PC-3 (cell line): ENCODE data around the gene RPAP2. TPM values are rescaled to one million over a fixed set of nuclear protein-coding genes. Genes with fewer than 3 reads are reported as not detected.
"Not testable (repeated sequence)": the region's sequence is repeated elsewhere in the genome, so short reads cannot be mapped to it uniquely, and the experiment has no call there.

Experiments used
- ATAC-seq: fragments of 200-7000 bp; cut with Tn5 transposase; 2 replicates; pipeline ENCODE4 v1.9.1; 2020; ENCODE audit warnings: mild to moderate bottlenecking, moderate library complexity
- BruUV-seq: library from RNA; stranded (reverse); fragments of 400-500 nt; replicated peaks from 2 replicates; lab custom pipeline; 2021; lab: Mats Ljungman, UMichigan
- CTCF ChIA-PET: fragments of 300-600 bp; sonication (Branson Sonifier 250); formaldehyde crosslinking; loops from one replicate; lab custom pipeline; 2022; ENCODE audit warnings: antibody characterized with exemption; lab: Charles Lee
- POLR2A ChIA-PET: fragments of 300-600 bp; sonication (Branson Sonifier 250); formaldehyde crosslinking; loops from one replicate; lab custom pipeline; 2022; ENCODE audit warnings: antibody characterized with exemption; ENCODE audit not compliant: unreplicated experiment; lab: Charles Lee
- DNase-seq: peaks from one replicate; pipeline ENCODE4 v3.0.0-alpha.2; 2015
- H2AFZ ChIP-seq: fragments of 300-600 bp; sonication (generic); 2 replicates; pipeline ENCODE4 v1.6.0; 2016; ENCODE audit warnings: antibody characterized with exemption, low read length
- H3F3A ChIP-seq: fragments of 300-600 bp; sonication (generic); one replicate; pipeline ENCODE4 v1.6.0; 2017; ENCODE audit warnings: antibody characterized with exemption, low read length, control low read depth, mild to moderate bottlenecking; ENCODE audit not compliant: unreplicated experiment
- H3K27ac ChIP-seq: fragments of 300-600 bp; sonication (generic); 2 replicates; pipeline ENCODE4 v1.5.1; 2016; ENCODE audit warnings: mild to moderate bottlenecking, low read length
- H3K27me3 ChIP-seq: fragments of 300-600 bp; sonication (generic); 2 replicates; pipeline ENCODE4 v1.6.1; 2016; ENCODE audit warnings: low read length, mixed read lengths
- H3K36me3 ChIP-seq: fragments of 300-600 bp; sonication (generic); 2 replicates; pipeline ENCODE4 v1.6.1; 2016; ENCODE audit warnings: low read depth, mixed run types, low read length, mixed read lengths
- H3K4me1 ChIP-seq: fragments of 300-600 bp; sonication (generic); 2 replicates; pipeline ENCODE4 v1.5.1; 2016; ENCODE audit warnings: low read length; ENCODE audit not compliant: insufficient read depth
- H3K4me2 ChIP-seq: fragments of 300-600 bp; sonication (generic); 2 replicates; pipeline ENCODE4 v1.6.0; 2016; ENCODE audit warnings: low read length
- H3K4me3 ChIP-seq: fragments of 300-600 bp; sonication (generic); 2 replicates; pipeline ENCODE4 v1.5.1; 2016; ENCODE audit warnings: mild to moderate bottlenecking, low read length, mixed read lengths
- H3K79me2 ChIP-seq: fragments of 300-600 bp; sonication (generic); 2 replicates; pipeline ENCODE4 v1.6.1; 2017; ENCODE audit warnings: low read length, mixed read lengths
- H3K9ac ChIP-seq: fragments of 300-600 bp; sonication (generic); 2 replicates; pipeline ENCODE4 v1.6.0; 2016; ENCODE audit warnings: mild to moderate bottlenecking, low read length
- H3K9me2 ChIP-seq: fragments of 300-600 bp; sonication (generic); replicated peaks from 2 replicates; pipeline ENCODE4 v1.6.1; 2016; ENCODE audit warnings: mixed run types, low read length, mixed read lengths
- H3K9me3 ChIP-seq: fragments of 300-600 bp; sonication (generic); 2 replicates; pipeline ENCODE4 v1.6.1; 2016; ENCODE audit warnings: low read length, mixed read lengths
- H4K20me1 ChIP-seq: fragments of 300-600 bp; sonication (generic); 2 replicates; pipeline ENCODE4 v1.6.1; 2016; ENCODE audit warnings: low read length, mixed read lengths
- EZH2 ChIP-seq: fragments of 300-600 bp; sonication (generic); IDR thresholded peaks from one replicate; pipeline ENCODE4 v1.6.1; 2017; ENCODE audit warnings: antibody characterized with exemption, mild to moderate bottlenecking, low read length; ENCODE audit not compliant: unreplicated experiment
- EZH2phosphoT487 ChIP-seq: fragments of 300-600 bp; sonication (generic); IDR thresholded peaks from 2 replicates; pipeline ENCODE4 v1.6.1; 2018; ENCODE audit warnings: mild to moderate bottlenecking, antibody characterized with exemption, low read length, borderline replicate concordance
- intact Hi-C: fragments of 100-400 bp; cut with micrococcal nuclease; formaldehyde crosslinking; loops from 2 replicates; pipeline ENCODE4 v1.9.0; 2023
- total RNA-seq: library from RNA; depleted of rRNA; stranded (reverse); fragments of >200 nt; gene quantifications from 2 replicates; pipeline ENCODE4 v1.2.3, GENCODE V29; 2014
- TF ChIP-seq, protein P1 (sequence below): fragments of 300-600 bp; sonication (generic); conservative IDR thresholded peaks from 2 replicates; pipeline ENCODE4 v1.5.1; 2017; ENCODE audit warnings: antibody characterized with exemption, low read depth, mild to moderate bottlenecking, low read length

The RPAP2 gene
- total RNA-seq, 1 experiment from 2014 or later, result 4.3 TPM

DNA sequence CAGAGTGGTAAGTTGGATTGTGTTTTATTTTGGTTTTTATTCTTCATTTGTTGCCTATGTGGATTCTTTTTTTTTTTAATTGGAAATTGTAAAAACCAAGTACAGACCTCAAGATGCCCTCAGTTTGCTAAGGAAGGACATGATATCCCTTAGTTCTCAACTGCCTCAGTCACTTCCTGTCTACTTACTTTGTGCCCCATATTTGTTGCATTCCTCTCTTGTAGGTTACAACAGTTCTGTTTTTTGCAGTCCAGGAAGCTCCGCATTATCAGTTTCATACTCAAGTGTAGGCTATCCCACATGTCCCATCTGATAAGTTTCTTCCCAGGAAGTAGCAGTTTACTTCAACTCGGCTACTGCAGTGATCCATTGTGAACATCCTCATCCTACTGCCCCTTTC is 82.0 kb downstream of the RPAP2 start:
- Histone ChIP-seq H2AFZ (no peak overlapping the region), H3K4me1 (no peaks in the 10 kb centered on the region), H3K9ac (no peak overlapping the region), H3K27ac (no peak overlapping the region), H3K4me2 (no peak overlapping the region), H3K4me3 (no peak overlapping the region), H3K36me3 (no peaks in the 10 kb centered on the region), H4K20me1 (no peaks in the 10 kb centered on the region), H3K9me2 (no peaks in the 10 kb centered on the region), H3F3A (no peaks in the 10 kb centered on the region), H3K27me3 (no peaks in the 10 kb centered on the region), H3K9me3 (no peaks in the 10 kb centered on the region), H3K79me2 (no peaks in the 10 kb centered on the region)
- ChIA-PET CTCF (no interaction called here), POLR2A (no interaction called here)
- DNase-seq, result no peak
- TF ChIP-seq, protein P1, sequence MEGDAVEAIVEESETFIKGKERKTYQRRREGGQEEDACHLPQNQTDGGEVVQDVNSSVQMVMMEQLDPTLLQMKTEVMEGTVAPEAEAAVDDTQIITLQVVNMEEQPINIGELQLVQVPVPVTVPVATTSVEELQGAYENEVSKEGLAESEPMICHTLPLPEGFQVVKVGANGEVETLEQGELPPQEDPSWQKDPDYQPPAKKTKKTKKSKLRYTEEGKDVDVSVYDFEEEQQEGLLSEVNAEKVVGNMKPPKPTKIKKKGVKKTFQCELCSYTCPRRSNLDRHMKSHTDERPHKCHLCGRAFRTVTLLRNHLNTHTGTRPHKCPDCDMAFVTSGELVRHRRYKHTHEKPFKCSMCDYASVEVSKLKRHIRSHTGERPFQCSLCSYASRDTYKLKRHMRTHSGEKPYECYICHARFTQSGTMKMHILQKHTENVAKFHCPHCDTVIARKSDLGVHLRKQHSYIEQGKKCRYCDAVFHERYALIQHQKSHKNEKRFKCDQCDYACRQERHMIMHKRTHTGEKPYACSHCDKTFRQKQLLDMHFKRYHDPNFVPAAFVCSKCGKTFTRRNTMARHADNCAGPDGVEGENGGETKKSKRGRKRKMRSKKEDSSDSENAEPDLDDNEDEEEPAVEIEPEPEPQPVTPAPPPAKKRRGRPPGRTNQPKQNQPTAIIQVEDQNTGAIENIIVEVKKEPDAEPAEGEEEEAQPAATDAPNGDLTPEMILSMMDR, result no peak
- TF ChIP-seq EZH2 (no peak), EZH2phosphoT487 (no peak)
- no peak for ATAC-seq
- intact Hi-C loops, result no loop called here
- no TSS peak for BruUV-seq

DNA sequence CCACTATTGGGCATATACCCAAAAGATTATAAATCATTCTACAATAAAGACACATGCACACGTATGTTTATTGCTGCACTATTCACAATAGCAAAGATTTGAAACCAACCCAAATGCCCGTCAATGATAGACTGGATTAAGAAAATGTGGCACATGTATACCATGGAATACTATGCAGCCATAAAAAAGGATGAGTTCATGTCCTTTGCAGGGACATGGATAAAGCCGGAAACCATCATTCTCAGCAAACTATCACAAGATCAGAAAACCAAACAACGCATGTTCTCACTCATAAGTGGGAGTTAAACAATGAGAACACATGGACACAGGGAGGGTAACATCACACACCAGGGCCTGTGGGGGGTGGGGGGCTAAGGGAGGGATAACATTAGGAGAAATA is 95.1 kb downstream of the RPAP2 start:
- intact Hi-C loops, H3K27ac ChIP-seq, H3K4me2 ChIP-seq, H3K79me2 ChIP-seq, POLR2A ChIA-PET, H4K20me1 ChIP-seq, H3K4me1 ChIP-seq, DNase-seq, H3K9me3 ChIP-seq, H2AFZ ChIP-seq, BruUV-seq, H3F3A ChIP-seq, CTCF ChIA-PET, ATAC-seq, H3K36me3 ChIP-seq, H3K9me2 ChIP-seq, H3K9ac ChIP-seq, H3K4me3 ChIP-seq, H3K27me3 ChIP-seq: not testable (repeated sequence)

DNA sequence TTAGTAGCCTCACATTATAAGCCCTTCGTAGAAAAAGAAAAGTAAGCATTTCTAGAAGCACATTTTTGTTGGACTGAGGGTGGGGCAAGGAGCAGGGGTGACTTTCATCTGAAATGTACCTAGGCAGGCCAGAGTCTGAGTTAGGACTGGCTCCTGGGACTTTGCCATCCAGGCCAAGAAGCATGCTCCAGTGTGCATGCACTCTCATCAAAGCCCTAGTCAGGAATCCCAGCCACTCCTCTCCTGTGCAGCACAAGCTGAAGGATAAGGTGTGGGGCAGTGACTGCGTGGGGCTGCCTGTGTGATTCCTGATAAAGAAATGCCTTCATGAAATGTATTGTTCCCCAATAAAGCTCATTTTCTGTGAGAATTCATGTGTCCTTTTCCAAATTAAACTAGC is 99.7 kb downstream of the RPAP2 start:
- Histone ChIP-seq H3K27ac (no peak overlapping the region), H3K4me2 (no peak overlapping the region), H2AFZ (no peak overlapping the region), H3K36me3 (no peaks in the 10 kb centered on the region), H3K9ac (no peak overlapping the region), H3K4me1 (no peaks in the 10 kb centered on the region), H3K27me3 (no peaks in the 10 kb centered on the region), H4K20me1 (no peaks in the 10 kb centered on the region), H3F3A (no peaks in the 10 kb centered on the region), H3K9me3 (no peaks in the 10 kb centered on the region), H3K79me2 (no peaks in the 10 kb centered on the region), H3K4me3 (no peak overlapping the region), H3K9me2 (no peaks in the 10 kb centered on the region)
- ChIA-PET CTCF (no interaction called here), POLR2A (no interaction called here)
- TF ChIP-seq EZH2phosphoT487 (no peak), EZH2 (no peak)
- TF ChIP-seq, protein P1, result no peak
- BruUV-seq, result no TSS peak
- DNase-seq (no peak), ATAC-seq (no peak)
- intact Hi-C loops, result no loop called here
